GM20000 (cell line): ENCODE measurements around the gene HACD2.
A peak's percentile ranks its signal among the peaks of the same experiment; 100 is the strongest.

Experiments
- DNase-seq: peaks from one replicate; pipeline ENCODE4 v3.0.0; 2012; ENCODE audit warnings: low spot score
- TF ChIP-seq, protein P1 (sequence below): IDR thresholded peaks from 2 replicates; pipeline ENCODE4 v1.5.1; 2012; ENCODE audit warnings: mild to moderate bottlenecking, control low read depth; ENCODE audit errors: extremely low read depth, missing control alignments

HACD2 gene

GRCh38 chr3:123564056-123564455, 20.8 kb downstream of the HACD2 start:
- TF ChIP-seq, protein P1, sequence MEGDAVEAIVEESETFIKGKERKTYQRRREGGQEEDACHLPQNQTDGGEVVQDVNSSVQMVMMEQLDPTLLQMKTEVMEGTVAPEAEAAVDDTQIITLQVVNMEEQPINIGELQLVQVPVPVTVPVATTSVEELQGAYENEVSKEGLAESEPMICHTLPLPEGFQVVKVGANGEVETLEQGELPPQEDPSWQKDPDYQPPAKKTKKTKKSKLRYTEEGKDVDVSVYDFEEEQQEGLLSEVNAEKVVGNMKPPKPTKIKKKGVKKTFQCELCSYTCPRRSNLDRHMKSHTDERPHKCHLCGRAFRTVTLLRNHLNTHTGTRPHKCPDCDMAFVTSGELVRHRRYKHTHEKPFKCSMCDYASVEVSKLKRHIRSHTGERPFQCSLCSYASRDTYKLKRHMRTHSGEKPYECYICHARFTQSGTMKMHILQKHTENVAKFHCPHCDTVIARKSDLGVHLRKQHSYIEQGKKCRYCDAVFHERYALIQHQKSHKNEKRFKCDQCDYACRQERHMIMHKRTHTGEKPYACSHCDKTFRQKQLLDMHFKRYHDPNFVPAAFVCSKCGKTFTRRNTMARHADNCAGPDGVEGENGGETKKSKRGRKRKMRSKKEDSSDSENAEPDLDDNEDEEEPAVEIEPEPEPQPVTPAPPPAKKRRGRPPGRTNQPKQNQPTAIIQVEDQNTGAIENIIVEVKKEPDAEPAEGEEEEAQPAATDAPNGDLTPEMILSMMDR, result no peak
- no peak for DNase-seq

- TF ChIP-seq, protein P1, result no peak
These were observed 22.3 kb downstream of the HACD2 start for GRCh38 chr3:123562547-123562946.

GRCh38 chr3:123561188-123561587, 23.7 kb downstream of the HACD2 start:
- DNase-seq, result no peak

More at GRCh38 chr3:123562547-123562946, 22.3 kb downstream of the HACD2 start:
- DNase-seq, result no peak

GRCh38 chr3:123559040-123559861, 25.6 kb downstream of the HACD2 start:
- TF ChIP-seq, protein P1, result peak; percentile 37
- DNase-seq, result peak; percentile 55

More at GRCh38 chr3:123561188-123561587, 23.7 kb downstream of the HACD2 start:
- TF ChIP-seq, protein P1, result no peak

- DNase-seq, result no peak
- TF ChIP-seq, protein P1, result no peak
These were observed 31.3 kb downstream of the HACD2 start for GRCh38 chr3:123553536-123553935.

GRCh38 chr3:123552768-123553167, 32.1 kb downstream of the HACD2 start:
- TF ChIP-seq, protein P1, result no peak
- no peak for DNase-seq

DNA sequence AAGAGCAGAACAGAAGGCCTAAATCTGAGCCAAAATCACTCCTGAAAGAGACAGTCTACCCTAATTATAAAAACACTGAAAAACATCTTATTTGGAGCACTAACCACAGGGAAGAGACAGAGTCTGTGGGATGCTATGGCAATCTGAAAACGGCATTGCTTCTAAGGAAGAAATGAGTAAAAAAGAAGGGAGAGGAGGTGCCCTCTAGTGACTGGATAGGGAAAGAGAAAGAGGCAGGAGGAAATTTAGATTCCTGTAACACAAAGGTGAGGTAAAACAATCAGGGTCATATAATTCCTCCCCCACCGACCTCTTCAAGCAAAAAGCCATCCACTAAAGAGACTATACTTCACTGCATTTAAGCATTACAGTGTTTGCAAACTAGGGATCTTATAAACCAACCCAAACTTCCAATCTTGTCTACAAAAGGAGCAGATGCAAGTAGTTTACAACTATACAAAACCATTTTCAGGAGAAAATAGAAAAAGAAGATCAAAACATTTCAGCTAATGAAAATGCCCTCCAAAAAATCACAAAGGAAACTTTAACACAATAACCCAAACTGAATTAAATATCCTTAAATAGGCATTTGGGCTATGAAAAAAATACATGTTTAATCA, 32.6 kb downstream of the HACD2 start:
- peak; percentile 31 for DNase-seq
- TF ChIP-seq, protein P1, result peak; percentile 56
